ENCODE results near the gene GLIS1.

Gene GLIS1

DNA sequence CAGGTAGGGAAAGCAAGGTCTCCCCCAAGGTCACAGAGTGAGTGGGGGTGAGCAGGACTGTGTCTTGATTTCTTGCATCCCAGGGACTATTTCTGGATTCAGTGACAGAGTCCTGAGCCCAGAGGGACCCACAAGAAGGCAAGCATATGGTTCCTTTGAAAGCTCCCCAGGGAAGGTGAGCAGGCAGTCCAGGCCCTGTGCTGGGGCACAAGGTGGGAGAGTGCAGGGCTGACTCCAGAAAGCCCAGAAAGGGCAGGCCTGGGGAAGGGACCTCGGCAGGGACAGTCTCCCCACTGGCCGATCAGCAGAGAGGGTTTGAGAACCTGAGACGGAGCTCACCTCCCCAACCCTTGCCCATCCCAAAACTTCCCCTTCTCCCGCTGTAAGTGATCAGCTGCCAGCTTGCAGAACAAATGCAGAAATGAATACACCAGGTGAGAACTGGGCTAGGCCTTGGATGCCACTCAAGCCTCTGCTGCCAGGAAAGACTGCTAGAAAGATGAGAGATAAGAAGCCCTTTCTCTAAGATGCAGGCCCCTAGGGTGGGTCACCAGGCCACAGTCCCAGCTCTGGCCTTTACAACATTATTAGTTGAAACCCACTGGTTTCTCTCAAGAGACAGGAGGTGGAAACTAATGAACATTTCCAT is 121.0 kb downstream of the GLIS1 start:
- DNase-seq (ENCODE audit: low read depth): no peak

DNA sequence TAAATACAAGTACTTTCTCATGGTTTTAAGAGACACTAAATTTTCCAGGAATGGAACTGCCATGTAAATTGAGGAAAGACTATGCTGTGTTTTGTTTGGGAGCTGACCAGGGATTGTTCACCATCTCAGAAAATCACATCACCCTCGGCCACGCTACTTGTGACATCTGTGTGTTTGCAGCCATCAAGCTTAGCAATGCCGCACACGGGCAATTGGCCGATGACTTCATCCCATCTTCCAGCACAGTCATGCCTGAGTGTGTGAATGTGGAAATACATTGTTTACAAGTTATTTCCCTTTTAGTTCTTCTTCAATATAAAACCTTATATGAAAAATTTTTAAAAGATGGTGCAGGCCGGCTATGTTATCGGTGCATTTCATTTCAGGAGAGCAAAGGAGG is 121.6 kb downstream of the GLIS1 start:
- peak; percentile 72 for DNase-seq (ENCODE audit: low read depth)

DNA sequence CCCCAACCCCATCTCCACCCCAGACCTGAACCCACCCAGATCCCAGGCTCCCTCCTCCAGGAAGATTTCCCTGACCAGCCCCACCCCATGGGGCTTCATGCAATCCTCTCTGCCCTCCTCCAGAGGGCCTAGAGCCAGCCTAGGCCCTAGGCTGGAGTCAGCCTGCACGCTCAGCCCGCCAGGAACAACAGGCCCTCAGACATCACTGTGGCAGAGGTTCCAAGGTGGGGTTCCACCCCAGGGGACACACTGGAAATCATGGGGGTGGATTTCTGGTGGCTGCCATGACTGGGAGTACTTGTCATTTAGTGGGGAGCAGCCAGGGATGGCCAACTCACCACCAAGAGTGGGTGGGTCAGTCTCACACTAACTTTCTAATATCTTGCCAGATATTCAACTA is 122.0 kb downstream of the GLIS1 start:
- peak; percentile 22 for DNase-seq (ENCODE audit: low read depth)

DNA sequence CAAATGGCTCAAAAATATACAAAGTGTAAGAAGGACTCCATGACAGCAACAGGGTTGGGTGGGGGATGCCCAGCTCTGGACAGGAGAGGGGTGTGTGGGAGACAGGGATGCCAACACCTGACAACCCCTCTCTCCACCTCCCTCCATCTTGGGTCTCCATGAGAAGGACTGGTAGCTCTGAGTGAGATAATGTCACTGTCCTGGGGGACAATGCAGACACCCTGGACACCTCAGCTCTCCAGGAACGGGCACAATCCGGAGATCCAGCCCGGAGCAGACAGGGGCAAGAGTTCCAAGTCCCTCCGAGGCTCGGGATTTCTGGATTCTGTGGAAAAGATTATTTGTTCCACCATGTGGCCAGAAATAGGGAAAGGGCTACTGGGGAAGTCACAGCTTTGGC is 122.5 kb downstream of the GLIS1 start:
- no peak for DNase-seq (ENCODE audit: low read depth)

DNA sequence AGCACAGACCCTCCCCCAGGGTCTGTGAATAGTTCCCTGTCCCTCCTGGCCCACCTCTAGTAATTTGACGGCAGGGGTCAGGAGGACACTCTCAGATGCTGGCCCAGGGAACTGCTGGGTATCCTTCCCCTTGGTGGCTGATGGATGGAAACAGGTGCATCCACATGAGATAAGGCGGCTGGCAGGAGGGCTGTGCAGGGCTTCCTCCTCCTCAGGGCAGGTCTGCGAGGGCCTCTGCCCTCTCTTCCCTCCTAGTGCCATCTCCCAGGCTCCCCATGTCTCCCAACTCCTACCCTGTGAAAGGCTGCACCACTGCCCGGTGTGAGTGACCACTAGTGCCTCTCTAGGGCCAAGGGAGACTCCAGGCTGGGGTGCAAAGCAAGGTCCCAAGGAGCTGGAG is 123.9 kb downstream of the GLIS1 start:
- no peak for DNase-seq (ENCODE audit: low read depth)

DNA sequence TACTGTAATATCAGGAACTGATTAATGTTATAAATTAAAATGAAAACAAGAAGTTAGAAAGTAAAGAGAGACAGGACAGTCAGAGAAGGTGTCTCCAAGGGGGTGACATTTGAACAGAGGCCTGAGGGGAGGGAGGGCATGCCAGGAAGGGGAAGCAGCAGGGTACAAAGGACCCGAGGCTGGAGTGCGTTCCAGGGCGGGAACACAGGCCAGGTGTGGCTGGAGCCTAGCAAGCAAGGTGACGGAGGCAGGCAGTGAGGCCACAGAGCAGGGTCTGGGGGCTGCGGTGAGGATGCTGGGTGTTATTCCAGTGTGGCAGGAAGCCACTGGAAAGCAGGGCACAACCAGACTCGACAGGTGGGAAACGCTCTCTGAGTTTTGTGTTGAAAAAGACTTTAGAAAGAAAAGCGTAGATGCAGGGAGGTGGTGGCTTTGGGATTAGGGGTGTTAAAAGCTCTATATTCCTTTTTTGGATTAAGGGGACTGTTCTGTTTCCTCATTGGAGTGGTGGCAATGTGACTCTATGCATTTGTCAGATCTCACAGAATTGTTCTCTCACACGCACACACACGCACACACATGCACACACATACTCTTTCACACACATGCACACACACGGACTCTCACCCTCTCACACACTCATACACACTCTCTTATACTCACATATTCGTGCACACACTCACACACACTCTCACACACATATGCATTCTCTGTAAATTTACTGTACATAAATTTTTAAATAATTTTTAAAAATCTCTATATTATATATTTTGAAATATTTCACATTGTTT is 124.5 kb downstream of the GLIS1 start:
- no peak for DNase-seq (ENCODE audit: low read depth)

DNA sequence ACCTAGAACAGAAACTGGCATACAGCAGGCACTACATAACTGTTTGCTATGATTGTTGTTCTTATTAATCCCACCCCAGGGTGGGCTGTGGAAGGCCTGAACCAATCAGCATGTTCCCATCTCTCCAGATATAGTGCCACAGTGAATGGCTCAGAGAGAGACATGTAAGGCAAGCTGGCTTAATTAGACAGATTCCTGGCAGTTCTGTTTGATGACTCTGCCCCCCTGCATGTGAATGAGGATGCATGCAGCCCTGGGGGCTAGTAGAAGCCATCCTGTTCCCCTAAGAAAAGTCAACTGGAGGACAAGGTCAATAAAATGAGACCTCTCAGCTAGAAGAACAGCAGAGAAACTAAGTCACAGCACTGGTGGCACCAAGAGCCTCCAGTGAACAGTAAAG is 130.3 kb downstream of the GLIS1 start:
- peak; percentile 66 for DNase-seq (ENCODE audit: low read depth)

DNA sequence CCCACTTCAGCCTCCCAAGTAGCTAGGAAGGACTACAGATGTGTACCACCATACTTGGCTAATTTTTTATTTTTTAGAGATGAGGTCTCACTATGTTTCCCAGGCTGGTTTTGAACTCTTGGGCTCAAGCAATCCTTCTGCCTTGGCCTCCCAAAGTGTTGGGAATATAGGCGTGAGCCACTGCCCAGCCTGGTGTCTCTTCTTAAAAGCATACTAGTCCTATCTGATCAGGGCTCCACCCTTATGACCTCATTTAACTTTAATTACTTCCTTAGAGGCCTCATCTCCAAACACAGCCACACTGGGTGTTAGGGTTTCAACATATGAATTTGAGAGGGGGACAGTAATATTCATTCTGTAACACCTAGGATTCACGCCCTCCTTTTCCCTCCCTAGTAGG is 130.9 kb downstream of the GLIS1 start:
- no peak for DNase-seq (ENCODE audit: low read depth)

DNA sequence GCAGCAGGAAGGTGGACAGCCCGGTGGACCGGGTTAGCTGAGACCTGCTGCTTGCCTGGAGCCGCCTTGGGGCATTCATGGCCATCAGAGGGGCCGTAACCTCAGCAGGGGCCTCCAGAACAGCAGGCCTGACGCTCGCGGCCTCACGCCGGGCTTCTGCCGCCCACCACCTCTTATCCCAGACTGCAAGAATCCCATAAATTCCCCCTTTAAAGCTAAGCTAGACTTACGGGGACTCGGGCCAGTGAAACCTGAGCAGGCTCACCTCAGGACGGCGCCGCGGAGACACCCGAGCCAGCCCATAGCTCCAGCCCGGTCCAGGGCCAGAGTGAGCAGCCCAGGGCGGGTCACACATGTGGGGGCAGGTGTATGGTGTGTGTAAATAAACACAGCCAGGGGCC is 132.3 kb downstream of the GLIS1 start:
- no peak for DNase-seq (ENCODE audit: low read depth)

DNA sequence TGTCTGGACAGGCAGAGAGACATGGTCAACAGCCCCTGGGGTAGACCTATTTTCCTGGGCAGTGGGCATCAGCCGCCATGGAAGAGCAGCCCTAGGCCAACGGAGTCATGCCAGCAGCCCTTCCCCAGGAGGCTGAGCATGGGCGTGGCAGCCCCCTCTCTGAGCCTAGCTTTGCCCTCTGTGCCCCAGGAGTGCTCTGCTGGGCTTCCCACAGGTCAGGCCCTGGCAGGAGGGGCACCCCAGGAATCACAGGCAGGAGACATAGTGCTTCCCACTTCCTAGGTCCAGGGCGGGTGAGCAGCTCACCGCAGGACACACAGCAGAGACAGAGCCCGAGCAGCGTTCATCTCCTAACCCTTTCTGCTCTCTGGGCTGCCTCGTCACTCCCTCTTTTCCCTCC is 132.8 kb downstream of the GLIS1 start:
- no peak for DNase-seq (ENCODE audit: low read depth)

DNA sequence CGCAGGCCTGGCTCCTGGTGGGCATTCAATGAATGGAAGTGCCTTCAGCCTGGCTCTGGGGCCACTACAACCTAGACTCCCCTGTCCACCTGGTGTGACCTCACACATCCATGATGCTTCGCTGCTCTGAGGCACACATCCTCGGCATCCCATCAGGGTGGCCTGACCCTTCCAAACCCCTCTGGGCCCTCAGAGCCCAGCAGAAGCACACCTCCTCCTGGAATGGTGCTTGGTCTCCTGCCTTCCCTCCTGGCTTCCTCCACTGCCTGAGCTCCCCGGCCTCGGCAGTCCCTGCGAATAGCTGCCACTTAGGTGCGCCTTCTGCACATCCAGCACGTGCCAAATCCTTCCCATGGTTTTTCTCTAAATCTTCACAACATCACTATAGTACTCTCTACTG is 133.8 kb downstream of the GLIS1 start:
- DNase-seq (ENCODE audit: low read depth): no peak

DNA sequence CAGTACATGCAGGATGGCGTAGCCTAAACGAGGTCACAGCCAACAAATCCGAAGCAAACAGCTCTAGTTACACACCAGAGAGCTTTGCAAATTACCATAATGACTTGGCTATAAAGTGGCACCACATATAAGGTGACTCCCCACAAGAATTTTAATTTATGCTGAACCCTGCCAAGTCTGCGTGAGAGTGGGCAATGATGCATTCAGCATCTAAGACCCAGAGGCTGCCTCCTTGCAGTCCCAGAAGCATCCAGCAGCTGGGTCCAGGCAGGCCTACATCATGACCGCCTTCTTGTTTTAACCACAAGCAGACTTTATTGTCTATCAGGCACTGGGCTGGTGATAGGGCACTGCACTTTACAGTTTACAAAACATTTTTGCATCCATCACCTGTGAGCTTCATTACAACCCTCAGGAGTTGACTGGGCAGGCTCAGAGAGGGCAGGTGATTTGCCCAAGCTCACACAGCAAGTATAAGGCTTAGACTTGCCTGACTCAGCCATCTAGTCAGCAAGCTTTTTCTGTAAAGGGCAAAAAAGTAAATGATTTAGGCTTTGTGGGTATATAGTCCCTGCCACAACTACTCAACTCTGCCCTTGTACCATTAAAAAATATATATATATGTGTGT is 134.6 kb downstream of the GLIS1 start:
- no peak for DNase-seq (ENCODE audit: low read depth)

DNA sequence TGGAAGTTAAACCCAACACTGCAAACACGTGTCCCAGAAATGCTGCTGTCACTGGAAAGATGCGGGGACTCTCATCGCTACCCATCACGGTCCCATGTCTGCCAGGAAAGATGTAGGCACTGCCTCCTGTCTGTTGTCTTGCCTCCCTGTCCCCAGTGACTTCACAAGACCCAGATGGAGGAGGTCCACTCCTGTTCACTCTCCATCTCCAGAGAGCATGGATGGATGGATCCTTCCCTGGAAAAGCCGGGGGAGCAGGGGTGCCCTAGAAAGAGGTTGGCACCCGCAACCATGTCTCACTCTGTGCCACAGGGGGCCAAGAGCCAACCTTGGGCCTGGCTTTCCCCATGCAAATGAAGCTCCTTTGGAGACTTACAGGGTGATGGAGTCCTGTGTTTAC is 135.5 kb downstream of the GLIS1 start:
- no peak for DNase-seq (ENCODE audit: low read depth)

DNA sequence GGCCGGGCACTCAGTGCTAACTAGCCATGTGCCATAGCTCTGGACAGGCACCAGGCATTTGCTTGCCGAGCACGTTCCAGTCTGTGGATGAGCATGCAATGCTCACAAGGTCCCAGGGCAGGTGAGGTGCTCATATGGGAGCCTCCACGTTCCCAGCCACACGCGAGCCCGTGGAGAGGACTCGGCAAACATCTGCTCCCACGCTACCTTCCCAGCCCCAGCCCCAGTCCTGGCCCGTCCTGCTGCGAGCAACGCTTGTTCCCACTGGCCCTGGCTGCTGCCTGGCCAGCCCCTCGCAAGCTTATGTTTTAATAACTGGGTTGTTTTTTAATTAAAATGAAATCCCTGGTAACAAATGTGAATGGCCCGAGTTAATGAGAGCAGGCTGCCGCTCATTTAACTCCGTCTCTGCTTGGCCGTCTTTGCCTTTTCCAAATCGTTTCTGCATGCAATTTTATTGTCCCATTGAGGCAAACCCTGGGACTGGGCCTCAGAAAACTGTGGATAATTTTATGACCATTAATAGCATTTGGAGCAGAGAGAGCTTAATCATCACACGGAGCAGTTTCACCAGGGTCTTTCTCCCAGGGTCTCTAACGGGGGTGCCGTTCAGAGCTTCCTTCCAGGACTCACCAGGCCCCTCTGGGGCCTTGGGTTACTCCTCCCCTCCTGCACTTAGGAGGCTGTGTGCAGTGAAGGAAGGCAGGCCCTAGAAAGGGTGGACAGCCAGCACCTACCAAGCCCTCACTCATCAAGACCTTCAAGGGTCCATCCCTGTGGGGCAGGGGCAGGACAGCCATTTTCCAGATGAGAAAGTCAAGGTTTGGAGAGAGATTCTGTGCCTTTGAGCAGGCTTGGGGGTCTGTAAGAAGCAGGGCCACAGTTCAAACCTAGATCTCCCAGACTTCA is 136.8 kb downstream of the GLIS1 start:
- no peak for DNase-seq (ENCODE audit: low read depth)

DNA sequence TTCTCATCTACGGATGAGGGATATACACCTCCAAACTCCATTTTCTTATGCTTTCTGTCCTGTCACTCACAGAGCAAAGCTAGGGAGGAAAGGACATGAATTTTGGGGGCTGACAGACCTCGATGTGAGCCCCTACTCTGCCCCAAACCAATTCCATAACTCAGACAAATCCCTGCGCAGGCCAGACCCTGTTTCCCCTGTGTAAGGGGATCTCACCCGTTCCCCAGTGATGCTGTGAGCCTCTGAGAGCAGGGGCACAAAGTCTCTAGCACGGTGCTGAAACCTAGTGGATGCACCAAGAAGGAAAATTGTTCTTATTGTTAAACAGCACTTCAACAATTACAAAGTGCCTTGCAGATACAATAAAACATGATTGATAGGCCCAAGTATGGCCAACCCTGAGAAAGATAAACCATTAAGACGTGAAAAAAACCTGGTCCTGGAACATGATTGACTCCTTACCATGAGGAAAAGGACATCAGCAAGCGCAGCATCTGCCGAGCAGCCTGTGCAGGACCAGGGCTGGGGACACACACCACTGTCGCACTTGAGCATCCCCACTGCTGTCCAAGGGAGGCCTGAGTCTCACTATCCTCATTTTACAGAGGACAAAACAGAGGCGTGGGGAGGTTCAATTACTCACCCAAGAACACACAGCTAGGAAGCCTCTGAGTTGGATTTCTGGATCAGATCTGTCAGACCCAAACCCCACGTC is 137.8 kb downstream of the GLIS1 start:
- no peak for DNase-seq (ENCODE audit: low read depth)

DNA sequence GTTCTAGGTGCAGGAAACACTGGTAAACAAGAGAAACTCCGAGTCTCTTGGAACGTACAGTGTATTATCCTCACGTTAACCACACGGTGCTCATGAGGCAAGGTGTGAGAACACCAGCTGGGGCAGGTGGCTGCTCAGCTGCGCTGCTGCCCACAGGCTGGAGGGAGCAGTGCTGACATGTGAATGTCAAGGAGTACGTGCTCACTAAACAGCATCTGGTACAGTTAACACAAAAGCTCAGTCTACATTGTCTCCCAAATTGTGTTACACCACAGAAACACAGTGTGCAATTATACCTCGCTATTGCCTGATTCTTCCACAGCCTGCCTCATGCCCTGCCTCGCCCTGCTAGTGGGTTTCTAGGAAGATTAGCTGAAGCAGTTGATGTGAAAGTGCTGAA is 138.4 kb downstream of the GLIS1 start:
- no peak for DNase-seq (ENCODE audit: low read depth)

DNA sequence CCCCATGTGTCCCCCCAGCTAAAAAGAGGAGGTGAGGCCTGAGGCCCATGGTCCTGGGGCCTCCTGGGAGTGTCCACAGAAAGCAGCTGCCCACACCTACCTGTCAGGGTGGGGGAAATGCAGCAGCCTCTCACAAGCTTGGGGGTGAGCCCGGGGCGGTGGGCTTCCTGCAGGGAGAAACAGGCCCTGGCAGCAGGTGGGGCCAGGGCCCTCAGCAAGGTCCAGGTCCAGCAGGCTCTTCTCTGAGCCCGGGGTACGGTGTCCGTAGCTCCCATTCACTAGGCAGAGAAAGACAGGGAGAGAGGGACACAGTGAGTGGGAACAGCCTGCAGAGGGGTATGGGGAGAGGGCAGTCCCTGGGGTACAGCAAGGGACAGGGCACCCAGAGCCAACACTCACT is 139.0 kb downstream of the GLIS1 start:
- DNase-seq (ENCODE audit: low read depth): no peak

DNA sequence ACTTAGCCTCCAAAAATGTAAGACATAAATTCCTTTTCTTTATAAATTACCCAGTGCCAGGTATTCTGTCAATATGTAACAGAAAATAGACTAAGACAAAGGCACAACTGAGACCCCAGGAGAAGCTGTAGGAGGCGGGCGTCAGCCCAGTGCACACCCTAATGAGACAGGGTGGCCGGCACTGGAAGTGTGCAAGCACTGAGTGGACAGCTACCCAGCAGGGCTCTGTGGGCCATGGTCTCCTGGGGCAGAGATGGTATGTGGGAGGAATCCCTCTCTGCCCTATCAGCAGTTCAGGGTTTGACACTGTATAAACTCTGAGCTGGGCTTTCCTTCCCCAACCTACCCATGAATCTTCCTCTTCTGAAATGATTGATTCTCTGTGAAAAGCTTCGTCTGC is 139.5 kb downstream of the GLIS1 start:
- no peak for DNase-seq (ENCODE audit: low read depth)

DNA sequence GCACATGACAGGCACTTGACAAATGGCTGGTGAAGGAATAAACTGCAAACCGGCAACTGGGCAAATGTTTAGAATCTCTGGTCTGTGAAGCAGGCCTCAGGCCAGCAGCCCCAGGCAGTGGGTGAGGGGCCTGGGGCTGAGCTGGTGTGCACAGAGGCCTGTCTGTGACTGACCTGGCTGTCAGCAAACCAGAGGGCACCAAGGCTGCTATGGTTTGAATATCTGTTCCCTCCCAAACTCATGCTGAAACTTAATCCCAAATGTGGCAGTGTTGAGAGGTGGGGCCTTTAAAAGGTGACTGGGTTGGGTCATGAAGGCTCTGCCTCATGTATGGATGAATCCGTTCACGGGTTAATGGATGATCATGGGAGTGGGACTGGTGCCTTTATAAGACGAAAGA is 140.0 kb downstream of the GLIS1 start:
- no peak for DNase-seq (ENCODE audit: low read depth)

DNA sequence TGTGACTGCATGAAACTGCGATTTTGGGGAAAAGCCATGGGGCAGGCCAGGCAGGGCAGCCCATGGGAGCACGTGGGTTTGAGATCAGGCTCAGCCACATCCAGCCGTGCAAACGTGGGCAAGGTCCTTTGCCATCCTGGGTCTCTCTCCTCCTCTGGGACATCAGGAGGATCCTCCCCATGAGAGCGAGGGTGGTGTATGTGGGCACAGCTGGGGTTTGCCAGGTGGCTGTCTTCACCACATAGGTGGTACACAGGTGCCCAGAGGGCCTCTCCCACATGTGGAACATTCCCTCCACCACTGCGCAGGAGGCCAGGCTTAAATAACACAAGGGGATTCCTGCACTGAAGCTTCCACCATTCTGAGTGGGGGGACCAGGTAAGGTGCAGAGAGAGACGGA is 143.1 kb downstream of the GLIS1 start:
- DNase-seq (ENCODE audit: low read depth): no peak

DNA sequence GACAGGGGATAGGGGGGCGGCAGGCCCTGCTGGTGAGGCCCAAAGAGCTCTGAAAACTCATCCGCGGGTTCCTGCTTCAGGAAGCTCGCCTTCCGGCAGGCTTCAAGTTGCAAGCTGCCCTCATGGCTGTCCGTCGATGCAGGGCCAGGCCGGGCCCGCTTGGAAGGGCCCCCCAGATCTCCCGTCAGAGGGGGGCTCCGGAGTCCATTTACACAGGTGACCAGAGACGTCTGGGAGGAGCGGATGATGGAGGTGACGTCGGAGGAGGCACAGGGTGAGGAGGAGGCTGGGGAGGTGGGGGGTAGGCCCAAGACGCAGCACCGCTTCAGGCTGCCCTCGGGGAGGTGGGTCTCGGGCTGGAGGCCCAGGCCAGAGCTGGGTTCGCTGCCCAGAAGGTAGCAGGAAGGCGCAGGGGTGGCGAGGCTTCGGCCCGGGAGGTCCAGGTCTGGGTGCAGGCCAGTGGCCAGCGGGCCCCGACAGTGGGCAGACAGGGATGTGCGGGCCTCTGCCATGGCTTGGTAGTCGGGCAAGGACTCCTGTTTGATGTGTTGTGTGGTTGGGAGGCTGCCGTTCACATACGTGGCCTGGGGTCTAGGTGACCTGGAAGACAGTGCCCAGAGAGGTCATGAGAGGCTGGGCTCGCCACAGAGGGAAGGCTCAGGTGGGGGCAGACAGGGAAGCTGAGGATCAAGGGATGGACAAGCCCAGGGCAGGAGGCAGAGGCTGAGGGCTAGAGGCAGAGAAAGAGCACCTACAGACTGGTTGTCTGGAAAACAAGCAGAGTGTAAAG is 144.4 kb downstream of the GLIS1 start:
- DNase-seq (ENCODE audit: low read depth): no peak
